Hepatic stellate cell (primary cell): ENCODE data around the gene MBOAT1.
"Not testable (repeated sequence)": the region's sequence is repeated elsewhere in the genome, so short reads cannot be mapped to it uniquely, and the experiment has no call there.

Source experiments
- DNase-seq: peaks from one replicate; pipeline ENCODE4 v3.0.0; 2011; ENCODE audit warnings: low spot score

MBOAT1 gene

GRCh38 chr6:20203561-20204511, 8.4 kb downstream of the MBOAT1 start:
- no peak for DNase-seq

GRCh38 chr6:20202699-20203302, 9.5 kb downstream of the MBOAT1 start:
- DNase-seq: no peak

- DNase-seq: no peak
Observed at GRCh38 chr6:20202324-20202658, 10.0 kb downstream of the MBOAT1 start.

- no peak for DNase-seq
Observed at GRCh38 chr6:20200761-20201630, 11.3 kb downstream of the MBOAT1 start.

GRCh38 chr6:20198775-20199174, 13.5 kb downstream of the MBOAT1 start:
- DNase-seq: no peak

- DNase-seq: no peak
Observed at GRCh38 chr6:20198156-20198774, 14.0 kb downstream of the MBOAT1 start.

- DNase-seq: no peak
Observed at GRCh38 chr6:20197251-20197650, 15.0 kb downstream of the MBOAT1 start.

GRCh38 chr6:20192625-20193024, 19.6 kb downstream of the MBOAT1 start:
- no peak for DNase-seq

GRCh38 chr6:20191992-20192391, 20.3 kb downstream of the MBOAT1 start:
- no peak for DNase-seq

GRCh38 chr6:20188630-20189075, 23.6 kb downstream of the MBOAT1 start:
- no peak for DNase-seq

GRCh38 chr6:20186981-20187380, 25.3 kb downstream of the MBOAT1 start:
- no peak for DNase-seq

- DNase-seq: no peak
Observed at GRCh38 chr6:20183706-20184105, 28.6 kb downstream of the MBOAT1 start.

GRCh38 chr6:20182926-20183521, 29.2 kb downstream of the MBOAT1 start:
- no peak for DNase-seq

- no peak for DNase-seq
Observed at GRCh38 chr6:20182069-20182468, 30.2 kb downstream of the MBOAT1 start.

GRCh38 chr6:20180935-20181334, 31.3 kb downstream of the MBOAT1 start:
- no peak for DNase-seq

- DNase-seq: not testable (repeated sequence)
Observed at GRCh38 chr6:20179287-20180045, 32.8 kb downstream of the MBOAT1 start.

GRCh38 chr6:20178327-20178726, 33.9 kb downstream of the MBOAT1 start:
- no peak for DNase-seq

- no peak for DNase-seq
Observed at GRCh38 chr6:20175810-20176410, 36.4 kb downstream of the MBOAT1 start.

GRCh38 chr6:20173833-20174792, 38.2 kb downstream of the MBOAT1 start:
- DNase-seq: no peak
